ENCODE results near the gene ASTN2.

Gene ASTN2

DNA sequence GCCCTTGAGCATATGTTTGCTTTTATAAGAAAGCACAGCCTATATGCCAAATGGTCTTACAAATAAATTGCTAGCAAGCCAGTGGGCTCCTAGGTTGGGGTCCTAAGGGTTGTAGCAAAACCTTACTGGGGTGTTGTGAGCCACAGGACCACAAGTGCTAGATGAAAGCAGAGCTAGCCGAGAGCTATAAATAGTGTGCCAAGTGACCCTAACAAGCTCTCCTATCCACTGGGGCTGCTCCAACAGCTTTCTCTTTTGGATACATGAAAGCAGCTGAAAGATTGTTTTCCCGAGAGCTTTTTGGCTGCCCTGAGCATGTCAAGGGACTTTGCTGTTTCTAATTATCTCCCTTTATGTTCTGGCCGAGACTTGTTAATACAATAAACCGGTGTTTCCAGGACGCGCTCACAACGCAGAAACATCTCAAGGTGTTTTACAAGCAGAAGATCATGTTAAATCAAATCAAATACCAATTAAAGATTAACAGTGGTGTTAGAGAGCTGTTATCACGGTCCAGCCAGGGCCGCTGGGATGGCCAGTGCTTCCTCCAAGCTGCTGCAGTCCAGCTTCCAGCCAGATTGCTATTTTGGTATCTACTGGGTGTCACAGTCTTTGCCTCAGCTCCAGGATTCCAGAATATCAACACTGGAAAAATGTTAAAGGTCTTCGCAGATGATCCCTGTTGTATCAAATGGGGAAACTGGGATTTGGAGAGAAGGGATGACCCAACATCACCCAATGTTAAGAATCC, 351.0 kb downstream of the ASTN2 start:
- no peak for DNase-seq

DNA sequence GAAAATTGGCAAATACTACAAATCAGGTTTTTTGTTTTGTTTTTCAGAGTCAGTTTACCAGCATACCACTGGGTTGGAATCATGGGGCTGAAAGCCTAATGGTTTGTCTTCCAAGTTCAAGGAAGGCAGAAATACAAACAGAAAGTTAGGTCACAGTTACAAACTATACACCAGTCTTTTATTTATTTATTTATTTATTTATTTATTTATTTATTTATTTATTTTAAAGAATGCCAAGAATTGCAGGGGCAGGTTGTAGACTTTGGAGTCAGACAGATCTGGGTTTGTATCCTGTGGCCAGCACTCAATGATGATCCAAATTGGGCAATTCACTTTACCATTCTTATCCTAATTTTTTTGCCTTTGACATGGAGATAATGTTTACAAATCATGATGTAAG, 353.9 kb downstream of the ASTN2 start:
- no peak for DNase-seq

DNA sequence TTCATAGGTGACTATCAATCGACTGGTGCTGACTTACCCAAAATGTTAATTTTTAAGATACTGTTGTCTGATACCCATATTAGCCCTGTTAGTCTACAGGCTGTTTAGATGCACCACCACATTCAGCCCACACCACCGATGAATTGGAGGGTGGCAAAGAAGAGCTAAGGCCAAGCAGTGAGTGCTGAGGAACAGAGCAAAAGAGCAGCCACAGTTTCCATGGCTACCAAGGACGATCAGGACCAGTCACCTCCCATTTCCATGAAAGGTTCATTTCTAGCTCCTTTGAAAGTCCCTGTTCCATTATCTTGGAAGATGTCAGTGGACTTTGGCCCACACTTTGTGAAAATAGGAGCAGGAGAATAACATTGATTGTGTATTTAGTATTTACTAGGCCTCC, 364.9 kb downstream of the ASTN2 start:
- no peak for DNase-seq

DNA sequence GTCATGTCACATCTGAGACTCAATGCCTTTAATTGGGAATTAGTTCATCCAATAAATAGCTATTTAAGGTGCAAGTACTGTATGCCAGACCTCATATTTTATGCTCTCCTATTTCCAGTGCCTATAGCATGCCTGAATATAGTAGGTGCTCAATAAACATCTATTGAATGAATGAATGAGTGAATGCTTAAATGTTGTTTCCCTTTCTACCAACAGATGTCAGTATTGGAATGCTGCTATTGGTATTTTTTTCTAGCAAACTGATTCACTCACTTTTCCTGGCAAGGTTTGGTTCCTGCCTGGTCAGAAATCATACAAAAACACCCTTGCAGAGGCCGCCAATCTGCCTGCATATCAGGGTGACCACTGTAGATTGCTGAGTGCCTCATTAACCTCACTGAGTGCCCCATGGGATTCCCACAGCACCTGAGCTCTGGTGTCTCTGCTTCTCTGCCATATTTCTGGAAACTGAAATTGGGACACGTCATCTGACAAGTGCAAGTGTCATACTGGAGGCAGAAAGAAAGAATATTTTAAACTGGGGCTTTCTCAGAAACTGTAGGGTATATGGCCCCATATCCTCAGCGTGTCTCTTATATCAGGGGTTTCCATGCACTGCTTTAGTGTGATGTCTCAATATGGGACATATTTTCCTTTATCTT, 368.1 kb downstream of the ASTN2 start:
- DNase-seq: no peak

DNA sequence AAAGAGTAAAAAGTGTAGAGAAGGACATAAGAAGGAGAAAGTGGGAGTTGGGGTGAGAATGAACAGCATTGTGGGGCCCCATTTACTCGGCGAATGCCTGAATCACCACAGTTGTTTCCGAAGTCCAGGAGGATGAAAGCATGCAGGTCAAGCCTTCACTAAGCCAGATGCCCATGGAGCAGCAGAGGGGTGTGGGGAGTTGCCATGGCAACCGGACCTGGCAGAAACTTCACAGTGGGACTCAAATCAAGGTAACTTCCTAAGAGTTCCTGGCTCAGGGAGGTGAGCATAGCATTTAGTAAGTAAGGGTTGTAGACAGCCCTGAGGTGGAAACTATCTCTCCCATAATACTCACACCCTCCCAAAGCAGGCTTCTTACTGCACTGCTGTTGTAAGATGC, 370.6 kb downstream of the ASTN2 start:
- DNase-seq: no peak

DNA sequence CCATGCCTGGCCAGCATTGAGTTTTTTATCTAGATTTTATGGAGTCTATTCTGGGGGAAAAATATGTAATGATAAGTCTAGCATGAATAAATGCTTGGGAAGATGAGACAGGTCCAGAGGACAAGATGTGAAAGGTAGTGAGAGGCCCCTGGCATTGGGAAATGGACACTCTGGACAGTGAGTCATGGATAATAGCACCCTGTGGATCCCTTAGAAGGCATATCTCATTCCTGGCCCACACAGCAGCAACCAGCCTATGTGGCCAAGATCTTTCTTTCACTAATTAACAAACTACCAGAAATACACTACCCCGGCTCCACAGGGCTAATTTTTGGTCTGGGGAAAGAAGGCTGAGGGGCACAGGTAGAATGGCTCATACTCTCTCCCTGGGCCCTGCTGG, 371.7 kb downstream of the ASTN2 start:
- DNase-seq: no peak

DNA sequence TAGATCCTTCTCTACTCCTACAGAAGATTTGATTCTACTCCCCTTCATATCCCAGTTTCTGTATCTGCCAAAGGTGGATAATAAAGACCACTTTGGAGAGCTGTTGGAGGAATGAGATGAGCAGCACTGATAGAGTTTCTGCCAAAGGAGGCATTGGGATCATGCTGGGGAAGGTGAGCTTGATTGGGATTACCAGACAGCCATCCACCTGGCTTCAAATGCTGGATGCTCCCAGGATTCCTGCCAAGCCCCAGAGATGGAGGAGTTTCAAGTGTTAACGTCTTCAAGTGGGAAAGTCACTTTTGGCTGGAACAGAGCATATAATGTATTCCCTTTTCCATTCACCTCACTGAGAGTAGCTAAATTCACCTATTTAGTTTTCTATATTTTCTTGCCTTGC, 379.3 kb downstream of the ASTN2 start:
- no peak for DNase-seq

DNA sequence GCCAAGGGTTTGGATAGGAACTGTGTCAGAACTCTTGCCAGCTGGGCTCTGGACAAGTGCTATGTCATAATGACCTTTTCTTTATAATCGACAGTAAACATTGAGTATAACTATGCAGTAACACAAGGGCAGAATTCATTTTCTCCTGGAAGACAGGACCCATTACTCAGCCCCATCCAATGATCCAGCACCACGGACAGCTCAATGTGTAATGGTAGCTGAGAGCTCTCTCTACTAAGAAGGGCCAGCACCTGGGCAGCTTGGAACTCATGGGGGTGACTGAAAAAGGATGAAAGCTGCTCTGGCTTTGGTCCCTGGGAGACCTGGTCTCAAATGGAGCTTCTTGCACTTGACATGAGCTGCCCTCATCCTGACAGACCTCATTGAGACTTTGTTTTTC, 380.0 kb downstream of the ASTN2 start:
- DNase-seq: no peak

DNA sequence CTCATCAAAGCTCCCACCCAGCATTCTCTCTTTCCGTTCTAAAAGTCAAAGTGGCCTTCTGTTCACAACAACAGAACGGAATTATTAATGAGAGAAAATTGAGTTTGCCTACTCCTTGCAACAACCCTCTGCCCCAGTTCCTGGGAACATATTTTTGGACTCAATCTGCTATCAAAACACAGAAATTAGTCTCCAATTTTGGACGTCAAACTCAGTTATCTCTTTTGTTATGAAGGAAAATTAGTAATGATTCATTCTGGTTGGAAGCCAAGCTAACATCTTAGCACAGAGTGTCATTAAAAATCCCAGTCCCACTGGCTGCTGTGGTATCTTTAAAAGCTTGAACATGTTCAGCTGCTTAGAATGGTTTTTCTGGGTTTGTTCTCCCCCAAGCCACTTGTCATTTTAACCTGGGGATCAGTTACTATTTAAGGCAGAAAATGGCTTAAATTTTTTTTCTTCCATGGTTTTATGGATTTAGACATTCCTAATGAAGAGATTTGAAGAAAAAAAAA, 384.5 kb downstream of the ASTN2 start:
- no peak for DNase-seq

DNA sequence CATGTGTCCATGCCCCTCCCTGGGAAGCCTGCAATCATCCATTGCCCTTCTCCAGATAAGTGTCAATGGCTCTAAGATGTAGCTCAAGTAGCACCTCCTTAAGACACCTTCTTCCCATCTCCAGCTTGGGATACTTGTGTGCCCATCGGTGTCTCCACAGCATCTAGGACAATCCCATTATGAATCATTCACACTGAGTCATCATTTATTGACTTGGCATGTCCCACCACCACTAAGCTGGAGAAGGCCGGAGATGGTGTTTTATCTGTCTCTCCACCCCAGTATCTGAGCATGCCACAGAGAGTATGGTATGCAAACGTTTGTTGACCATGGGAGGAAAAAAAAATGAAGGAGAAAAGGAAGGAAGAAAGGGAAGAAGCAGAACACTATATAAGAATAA, 385.5 kb downstream of the ASTN2 start:
- DNase-seq: no peak

DNA sequence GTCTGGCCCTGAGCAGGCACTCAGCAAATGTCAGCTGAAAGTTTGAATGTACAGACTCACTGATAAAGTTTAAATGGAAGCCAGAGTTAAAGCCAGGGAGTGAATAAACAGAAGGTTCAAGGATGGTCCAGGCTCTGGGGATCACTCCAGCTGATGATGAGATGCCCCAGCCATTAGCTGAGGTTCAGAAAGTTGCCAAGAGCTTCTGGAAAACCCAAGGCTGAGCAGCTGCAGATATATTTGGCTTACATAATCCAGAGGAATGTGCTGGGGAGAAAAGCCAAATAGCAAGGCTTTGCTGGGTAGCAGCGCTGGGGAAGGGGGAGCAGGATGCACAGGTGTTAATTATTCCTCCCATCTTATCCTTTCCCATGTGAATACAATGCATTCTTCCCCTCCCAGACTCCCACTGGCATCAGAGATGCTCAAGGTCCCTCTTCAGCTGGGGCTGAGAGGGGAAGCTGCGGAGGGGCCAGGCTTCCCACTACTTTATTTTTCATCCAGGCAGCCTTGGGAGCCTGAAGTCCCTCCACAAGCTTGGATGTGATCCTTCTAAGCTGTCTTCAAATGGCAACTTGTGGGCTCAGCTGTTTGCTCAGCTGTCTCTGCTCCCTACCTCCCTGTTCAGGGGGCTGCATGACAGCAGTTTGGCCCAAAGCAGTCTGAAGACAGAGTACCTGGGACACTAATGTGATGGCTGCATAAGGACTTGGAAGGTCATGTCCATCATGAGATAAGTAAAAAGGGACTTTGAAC, 386.6 kb downstream of the ASTN2 start:
- DNase-seq: no peak

DNA sequence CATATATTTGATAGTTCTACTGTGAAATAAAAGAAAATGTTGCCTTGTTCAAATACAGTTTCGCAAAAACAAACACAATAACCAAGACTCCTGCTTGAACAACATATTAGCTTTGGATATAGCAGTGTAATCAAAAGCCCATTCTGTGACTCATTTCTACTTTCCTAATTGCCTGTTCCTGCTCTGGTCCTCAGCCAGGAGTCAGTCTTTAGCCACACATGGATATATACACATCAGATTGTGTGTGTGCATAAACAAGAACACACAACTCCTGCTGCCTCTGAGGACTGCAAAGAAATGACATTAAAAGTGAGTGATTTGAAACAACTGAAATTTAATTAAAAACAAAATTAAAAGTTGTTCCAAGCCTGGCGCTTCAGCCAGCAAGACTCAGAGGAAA, 393.0 kb downstream of the ASTN2 start:
- DNase-seq: no peak

DNA sequence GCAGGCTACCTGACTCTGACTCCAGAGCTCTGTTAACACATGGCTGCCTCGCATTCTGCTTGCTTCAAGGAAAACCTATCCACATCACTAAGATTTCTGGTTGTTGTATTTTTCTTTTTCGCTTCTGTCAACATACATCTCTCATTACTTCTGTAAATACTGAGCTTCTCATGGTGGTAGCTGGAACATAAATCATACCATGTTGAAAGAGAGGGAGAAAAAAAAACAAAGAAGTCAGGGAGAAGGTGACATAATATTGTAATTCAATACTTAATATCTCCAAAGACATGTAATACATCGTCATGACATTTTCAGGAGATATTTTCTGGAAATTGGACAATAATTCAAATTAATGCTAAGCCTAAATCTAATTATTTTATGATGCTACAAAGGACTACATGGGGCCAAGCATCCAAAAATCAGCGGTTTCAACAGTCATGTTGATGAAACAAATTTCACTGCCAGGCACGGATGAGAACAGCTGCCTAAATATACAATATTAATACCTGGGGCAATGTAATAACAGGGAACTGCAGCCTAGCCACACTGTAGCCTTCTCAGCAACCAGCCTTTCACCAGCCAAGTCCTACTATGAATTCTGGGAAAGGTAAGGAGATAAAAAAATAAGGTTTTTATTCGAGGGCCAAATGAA, 395.8 kb downstream of the ASTN2 start:
- peak; percentile 81 for DNase-seq

DNA sequence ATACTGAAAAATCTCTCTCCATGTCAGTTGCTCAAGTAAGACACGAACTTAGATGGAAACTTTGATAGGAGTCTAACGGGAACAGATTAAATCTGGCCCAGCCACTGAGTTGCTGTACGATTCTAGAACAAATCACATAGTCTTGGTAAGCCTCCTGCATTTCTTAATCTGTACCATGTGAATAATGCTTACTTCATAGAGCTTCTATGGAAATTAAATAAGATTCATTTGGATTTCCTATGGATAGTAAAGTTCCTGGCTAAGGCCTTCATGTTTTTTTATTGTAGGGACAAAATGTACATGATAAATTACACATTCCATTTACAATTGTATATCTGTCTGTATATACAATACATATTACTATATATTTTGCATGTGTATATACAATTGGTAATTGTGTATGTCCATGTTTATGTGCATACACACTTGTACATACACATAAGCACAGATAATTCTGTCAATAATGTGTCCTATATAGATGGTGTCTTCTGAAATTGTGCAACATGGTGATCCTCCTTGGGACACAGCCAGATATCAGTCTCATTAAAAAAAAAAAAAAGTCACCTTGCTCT, 397.4 kb downstream of the ASTN2 start:
- DNase-seq: no peak

DNA sequence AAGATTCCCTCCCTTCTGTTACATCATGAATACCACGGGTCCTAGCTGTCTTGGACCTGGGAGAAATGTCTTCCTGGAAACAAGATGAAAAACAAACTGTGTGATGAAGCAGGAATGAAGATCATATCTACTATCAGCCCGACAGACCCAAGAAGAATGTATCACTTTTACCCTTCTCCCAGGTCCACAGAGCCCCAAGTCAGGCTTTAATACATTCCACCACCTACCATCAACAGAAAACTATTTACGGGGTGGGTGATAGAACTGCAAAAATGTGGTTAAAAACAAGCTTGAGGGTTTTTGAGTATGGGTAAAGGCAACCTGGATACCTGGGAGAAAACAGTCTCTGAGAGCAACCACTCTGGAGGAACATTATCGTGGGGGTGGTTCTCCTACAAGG, 400.8 kb downstream of the ASTN2 start:
- DNase-seq: no peak

DNA sequence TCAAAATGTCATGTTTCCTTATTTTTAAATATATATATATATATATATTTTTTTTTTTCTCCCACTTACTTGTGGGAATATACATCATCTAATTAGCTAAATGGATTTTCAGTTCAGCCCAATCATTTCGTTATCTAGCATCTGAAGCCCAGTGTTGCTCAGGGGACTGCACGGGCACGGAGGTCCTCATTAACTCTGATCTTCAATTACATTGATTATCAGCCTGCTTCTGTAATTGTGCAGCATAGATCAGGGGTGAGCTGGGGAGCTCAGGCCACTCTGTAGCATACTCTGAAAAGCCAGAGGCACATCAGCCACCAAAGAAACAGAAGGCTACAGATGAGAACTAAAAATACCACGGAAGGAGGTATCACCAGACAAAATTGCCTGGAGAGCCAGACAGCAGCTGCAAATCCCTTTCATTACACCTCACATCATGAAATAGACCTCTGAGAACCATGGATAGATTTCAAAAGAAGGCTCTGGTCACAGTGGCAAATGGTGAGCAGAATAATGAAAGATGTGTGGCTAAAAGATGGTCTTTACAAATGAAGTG, 401.3 kb downstream of the ASTN2 start:
- DNase-seq: no peak

DNA sequence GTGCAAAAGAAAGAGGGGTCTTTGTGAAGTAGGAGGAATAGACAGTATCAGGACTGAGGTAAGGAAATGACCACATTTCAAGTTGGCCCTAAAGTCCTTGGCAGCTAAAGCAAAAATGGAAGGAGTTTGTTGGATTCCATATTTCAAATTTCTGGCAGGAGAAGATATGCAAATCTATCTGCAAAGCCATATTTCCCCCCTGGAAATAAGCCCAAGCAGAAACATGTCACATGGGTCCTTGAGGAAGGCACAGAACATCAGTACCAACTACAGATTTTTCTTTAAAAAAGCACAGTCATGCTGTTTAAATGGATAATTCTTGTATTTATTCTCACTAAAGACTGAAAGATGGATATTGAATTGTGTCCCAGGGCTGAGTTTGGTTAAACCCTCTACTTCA, 404.8 kb downstream of the ASTN2 start:
- DNase-seq: no peak

DNA sequence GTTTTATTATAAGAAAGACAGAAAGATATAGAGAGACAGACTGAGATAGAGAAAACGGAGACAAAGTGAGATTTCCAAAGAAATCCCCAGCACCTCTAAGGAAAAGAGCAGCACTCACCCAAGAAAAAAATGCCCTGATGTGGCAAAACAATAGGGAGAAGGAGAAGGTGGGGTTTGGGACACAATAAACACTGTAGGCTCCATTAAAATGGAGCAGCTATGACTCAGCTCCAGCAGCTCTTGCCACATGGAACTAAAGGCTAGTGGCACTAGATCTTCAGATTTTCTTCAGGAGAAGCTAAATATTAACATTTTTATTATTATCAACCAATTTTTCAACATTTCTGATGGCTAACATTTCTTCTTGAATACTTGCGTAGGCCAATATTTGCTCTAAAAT, 406.0 kb downstream of the ASTN2 start:
- no peak for DNase-seq

DNA sequence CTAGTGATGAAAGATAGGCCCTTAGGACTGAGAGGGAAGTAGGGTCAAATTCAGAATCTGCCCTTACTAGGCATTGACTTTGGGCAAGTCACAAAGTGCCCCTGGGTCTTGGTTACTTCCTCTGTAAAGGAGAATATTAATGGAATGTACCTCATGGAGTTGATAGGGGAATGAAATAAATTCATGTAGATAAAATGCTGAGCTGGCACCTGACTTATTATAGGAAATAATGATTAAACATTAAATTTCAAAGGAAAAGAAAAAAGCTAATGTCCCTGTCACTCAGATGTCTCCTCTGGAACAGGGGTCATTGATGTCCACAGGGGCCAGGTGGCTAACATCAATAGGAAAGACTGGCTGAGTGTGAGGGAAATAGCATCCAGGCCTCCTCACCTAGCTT, 406.4 kb downstream of the ASTN2 start:
- DNase-seq: no peak

DNA sequence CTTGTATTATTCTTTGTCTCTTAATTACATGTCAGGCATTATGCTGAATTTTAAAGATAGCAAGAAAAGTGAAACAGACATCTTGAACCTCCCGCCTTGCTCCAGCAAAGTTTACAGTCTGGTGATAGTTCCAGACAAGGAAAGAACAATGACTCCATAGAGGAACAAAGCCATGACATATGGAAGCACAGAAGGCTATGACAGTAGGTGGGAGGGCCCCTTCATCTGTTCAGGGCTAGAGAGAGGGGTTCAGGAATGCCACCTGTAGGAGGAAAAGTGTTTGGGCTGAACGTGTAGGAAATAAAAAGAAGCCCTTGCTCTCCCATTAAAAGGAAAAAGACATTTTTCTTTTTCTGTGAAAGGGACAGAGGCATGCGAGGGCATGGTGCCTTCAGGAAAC, 412.2 kb downstream of the ASTN2 start:
- no peak for DNase-seq

DNA sequence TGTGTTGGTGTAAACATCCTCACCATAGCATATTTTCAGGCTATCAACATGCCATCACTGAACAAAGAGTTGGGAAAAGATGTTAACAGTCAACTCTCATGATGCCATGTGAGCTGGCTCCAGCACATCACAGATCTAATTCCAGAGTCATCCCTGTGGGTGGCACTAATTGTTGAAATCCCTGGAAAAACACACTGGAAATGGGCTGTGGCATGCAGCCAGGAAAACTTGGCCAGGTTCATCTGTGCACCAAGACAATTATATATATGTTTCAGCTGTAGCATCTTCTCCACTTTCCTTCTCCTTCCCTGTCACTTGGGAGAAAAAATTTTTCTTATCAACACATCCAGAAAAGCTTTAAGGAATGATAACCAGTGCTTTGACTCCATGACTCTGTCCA, 414.0 kb downstream of the ASTN2 start:
- no peak for DNase-seq

DNA sequence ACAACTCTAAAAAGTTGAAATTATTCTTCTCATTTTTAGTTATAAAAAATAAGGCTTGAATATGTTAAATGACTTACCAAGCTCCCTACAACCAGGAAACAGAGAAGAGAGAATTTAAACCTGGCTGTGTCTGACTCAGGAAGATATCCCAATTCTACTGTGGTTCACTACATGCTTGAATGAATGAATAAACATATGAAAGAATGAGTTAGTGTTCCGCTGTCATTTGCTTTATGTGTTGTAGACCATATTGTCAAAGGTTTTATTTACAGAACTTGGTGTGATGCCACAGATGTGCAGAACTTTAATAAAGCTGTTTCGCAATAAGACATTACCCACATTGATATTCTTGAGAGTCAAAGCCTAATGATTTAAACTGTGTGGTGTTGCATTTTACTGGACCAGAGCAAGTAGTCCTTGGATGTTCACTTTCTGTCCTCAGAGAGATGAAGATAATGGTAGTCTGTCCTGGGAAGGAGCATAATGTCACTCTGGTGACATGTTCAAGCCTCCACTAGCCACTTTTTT, 414.6 kb downstream of the ASTN2 start:
- DNase-seq: no peak

DNA sequence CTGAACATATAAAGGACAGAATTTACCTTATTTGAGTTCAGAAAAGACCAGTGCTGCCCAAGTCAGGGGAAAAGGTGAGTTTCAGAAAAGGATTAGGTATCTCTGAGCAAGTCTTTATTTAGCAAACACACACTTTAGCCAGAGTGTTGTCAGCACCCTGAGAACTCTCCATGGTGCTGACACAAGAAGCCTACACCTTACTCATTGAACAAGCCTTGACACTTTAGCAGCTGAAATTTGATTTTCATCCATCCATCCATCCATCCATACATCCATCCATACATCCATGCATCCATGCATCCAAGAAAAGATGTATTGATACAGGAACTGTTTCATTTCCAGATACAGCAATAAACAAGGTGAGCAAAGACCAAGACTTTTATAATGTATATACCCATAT, 416.6 kb downstream of the ASTN2 start:
- no peak for DNase-seq
